GM19324 (cell line): Measurements from ENCODE around the gene WWC2.
"Not testable (repeated sequence)": the region's sequence is repeated elsewhere in the genome, so short reads cannot be mapped to it uniquely, and the experiment has no call there.

ENCODE experiments used
- ATAC-seq: cut with Tn5 transposase; IDR thresholded peaks from one replicate; pipeline ENCODE4 v1.9.1; 2021; ENCODE audit warnings: mild to moderate bottlenecking, moderate library complexity; ENCODE audit not compliant: unreplicated experiment, low FRiP score

WWC2 gene

GRCh38 chr4:183099537-183100297 lies 660 bp downstream of the WWC2 start:
- ATAC-seq: no peak

- ATAC-seq: no peak
Measured at GRCh38 chr4:183100298-183100599, 1.2 kb downstream of the WWC2 start.

DNA sequence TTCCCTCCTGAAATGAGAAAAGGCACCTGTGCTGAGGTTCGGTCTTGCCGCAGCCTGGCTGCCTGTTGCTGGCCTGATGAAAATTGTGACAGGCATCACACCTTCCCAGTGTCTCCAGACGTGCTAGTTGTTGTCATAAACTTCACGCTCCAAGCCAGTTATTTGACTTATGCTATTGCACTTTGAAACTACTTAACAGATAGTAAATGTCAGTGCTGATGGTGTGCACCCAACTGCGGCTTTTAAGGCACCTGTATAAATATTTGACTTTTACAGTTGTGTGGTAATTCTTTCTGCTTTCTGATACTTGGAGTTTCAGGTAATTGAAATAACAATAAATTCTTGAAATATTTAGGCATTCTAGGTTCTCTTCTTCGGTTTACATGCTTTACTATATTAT lies 1.8 kb downstream of the WWC2 start:
- no peak for ATAC-seq

- ATAC-seq: no peak
Measured at GRCh38 chr4:183101956-183102480, 3.0 kb downstream of the WWC2 start.

DNA sequence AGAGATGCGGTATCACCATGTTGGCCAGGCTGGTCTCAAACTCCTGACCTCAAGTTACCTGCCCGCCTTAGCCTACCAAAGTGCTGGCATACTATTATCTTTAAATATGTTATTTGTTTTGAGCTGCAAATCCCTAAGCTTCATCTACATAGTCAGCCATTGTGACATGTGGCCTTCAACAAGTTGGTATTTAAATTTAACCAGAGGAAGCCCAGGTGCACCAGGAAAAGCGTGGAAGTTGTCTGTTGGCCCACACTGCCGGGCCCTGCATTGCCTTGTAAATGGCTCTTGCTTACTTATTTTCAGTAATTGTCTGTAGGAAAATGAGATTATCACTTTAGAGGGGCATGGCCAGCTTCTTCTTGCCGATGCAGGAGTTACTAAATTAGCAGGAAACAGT lies 6.0 kb downstream of the WWC2 start:
- no peak for ATAC-seq

DNA sequence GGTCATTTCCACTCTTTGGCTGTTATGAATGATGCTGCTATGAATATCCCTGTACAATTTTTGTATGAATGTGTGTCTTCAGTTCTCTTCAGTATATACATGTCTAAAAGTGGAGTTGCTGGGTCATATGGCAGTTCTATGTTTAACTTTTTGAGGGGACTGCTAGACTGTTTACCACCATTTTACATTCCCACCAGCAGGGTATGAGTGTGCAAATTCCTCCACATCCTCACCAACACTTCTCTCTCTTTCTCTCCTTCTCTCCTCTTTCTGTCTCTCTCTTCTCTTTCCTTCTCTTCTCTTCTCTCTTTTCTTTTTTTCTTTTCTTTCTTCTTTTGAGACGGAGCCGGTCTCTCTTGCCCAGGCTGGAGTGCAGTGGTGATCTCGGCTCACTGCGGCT lies 7.8 kb downstream of the WWC2 start:
- no peak for ATAC-seq

DNA sequence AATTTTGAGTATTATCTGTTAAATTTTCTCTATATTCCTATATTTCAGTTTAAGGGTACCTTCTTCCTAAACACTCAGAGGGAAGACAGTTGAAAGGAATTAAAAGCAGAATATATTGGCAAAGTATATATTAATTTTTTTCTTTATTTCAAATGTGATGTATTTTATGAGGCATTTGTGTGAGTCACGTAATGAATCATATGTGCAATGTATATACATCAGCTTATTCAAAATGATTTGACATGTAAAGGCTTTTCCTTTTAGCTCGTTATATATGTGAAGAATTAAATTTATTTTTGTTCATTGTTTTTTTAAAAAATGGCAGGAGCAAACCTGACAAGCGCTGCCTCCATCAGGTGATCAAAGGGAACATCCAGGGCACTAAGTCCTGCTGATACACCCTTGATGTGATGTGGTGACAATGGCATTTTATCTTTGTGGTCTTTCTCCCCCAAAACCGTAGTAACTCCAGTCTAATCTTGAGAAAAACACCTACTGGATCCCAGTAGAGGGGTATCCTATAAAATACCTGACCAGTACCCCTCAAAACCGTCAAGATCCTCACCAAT lies 8.9 kb downstream of the WWC2 start:
- ATAC-seq: no peak

GRCh38 chr4:183110244-183110643 lies 11.2 kb downstream of the WWC2 start:
- no peak for ATAC-seq

- ATAC-seq: no peak
Measured at GRCh38 chr4:183111452-183111885, 12.4 kb downstream of the WWC2 start.

GRCh38 chr4:183118141-183118540 lies 19.1 kb downstream of the WWC2 start:
- no peak for ATAC-seq

DNA sequence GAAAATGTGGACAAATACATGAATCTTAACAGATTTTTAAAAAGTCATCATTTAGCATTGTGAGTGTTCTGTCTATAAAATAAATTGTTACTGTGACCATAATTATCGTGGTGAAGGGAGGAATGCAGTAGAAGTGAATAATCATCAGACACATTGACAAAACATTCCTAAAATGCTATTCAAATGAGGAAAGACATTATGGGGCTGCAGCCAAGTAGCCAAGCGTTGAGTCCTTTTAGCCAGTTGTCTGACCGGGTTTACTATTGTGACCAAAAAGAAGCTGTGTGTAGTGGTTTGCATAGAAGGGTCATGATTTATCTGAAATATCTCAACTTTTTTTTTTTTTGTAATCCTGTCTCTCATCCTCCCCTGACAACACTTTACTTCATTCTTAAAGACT lies 19.5 kb downstream of the WWC2 start:
- no peak for ATAC-seq

- not testable (repeated sequence) for ATAC-seq
Measured at GRCh38 chr4:183121660-183122059, 22.6 kb downstream of the WWC2 start.

DNA sequence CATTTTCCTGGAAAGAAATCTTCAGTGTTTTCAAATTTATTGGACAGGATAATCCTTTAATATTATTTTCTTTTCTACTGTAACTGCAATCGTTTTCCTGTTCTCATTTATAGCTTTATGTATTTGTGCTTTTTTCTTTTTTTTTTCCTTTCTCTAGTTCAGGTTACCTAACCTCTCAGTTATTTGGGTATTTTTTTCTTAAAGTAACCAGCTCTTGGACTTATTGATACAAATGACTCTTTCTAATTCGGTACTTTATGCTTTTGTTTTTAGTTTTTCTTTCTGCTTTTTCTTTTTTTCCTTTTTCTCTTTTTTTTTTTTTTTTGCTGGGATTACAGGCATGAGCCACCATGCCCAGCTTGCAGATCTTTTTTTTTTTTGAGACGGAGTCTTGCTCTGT lies 25.2 kb downstream of the WWC2 start:
- no peak for ATAC-seq

- no peak for ATAC-seq
Measured at GRCh38 chr4:183124865-183125264, 25.8 kb downstream of the WWC2 start.

DNA sequence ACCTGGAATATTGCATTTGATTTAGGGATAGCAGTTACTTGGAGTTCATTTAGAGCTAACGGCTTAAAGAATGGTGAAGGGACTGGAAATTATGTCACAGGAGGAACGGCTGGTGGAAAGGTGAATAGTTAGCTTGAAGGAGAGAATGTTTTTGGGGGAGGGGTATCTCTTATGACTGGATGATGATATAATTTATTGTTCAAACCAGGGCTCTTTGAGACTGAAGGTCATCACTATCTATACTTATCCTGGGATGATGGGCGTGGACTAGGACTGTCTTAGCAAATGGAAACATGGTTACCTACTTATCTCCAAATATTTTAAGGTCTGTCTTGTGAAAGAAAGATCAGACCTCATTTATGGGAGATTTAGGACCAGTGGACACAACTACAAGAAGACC lies 30.1 kb downstream of the WWC2 start:
- no peak for ATAC-seq

DNA sequence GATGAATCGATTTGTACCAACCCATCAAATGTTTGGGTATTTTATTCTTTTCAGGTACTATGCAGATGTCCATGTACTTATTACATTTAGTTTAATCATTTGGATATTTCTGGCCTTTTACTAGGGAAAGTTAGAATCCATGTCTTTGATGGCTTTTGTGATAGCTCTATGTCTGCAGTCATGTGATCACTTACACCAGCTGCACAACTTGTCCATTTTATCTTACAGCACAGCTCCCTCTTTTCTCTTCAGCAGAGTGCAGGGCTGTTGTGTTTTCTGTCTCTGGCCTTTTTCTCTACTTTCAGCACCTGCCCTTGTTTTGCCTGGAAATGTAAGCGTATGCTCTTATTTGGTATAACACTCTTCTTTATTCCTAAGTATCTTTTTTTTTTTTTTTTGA lies 30.6 kb downstream of the WWC2 start:
- ATAC-seq: no peak

GRCh38 chr4:183130328-183131155 lies 31.5 kb downstream of the WWC2 start:
- no peak for ATAC-seq

- ATAC-seq: no peak
Measured at GRCh38 chr4:183132081-183132480, 33.0 kb downstream of the WWC2 start.

- no peak for ATAC-seq
Measured at GRCh38 chr4:183132865-183133264, 33.8 kb downstream of the WWC2 start.

DNA sequence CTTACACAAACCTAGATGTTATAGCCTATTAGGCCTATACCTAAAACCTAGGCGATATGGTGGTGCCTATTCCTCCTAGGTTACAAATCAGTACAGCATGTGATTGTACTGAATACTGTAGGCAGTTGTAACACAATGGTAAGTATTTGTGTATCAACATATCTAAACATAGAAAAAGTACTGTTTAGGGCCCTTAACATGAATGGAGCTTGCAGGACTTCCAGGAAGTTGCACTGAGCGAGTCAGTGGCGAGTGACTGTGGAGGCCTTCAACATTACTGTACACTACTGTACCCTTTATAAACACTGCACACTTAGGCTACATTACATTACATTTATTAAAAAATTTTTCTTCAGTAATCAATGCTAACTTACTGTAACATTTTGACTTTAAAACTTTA lies 37.8 kb downstream of the WWC2 start:
- ATAC-seq: no peak

GRCh38 chr4:183139058-183139750 lies 40.1 kb downstream of the WWC2 start:
- no peak for ATAC-seq
